Neural crest cell (in vitro differentiated cells): Measurements from ENCODE around the gene KY. TPM values are rescaled to one million over a fixed set of nuclear protein-coding genes. Genes with fewer than 3 reads are reported as not detected.

Experiments
- DNase-seq: peaks from one replicate; pipeline ENCODE4 v3.0.0; 2021; ENCODE audit warnings: low read depth, mixed read lengths, low spot score
- H3K27ac Mint-ChIP-seq: one replicate; pipeline ENCODE4 v1.8.0; 2021; ENCODE audit warnings: mild to moderate bottlenecking, mixed read lengths; ENCODE audit not compliant: unreplicated experiment
- H3K27me3 Mint-ChIP-seq: 2 replicates; pipeline ENCODE4 v1.8.0; 2021; ENCODE audit warnings: low read depth, mild to moderate bottlenecking, mixed read lengths
- H3K36me3 Mint-ChIP-seq: 2 replicates; pipeline ENCODE4 v1.8.0; 2021; ENCODE audit warnings: low read depth, mild to moderate bottlenecking, mixed read lengths
- H3K4me1 Mint-ChIP-seq: 2 replicates; pipeline ENCODE4 v1.8.0; 2021; ENCODE audit warnings: mixed read lengths
- H3K4me3 Mint-ChIP-seq: one replicate; pipeline ENCODE4 v1.8.0; 2021; ENCODE audit warnings: mild to moderate bottlenecking, mixed read lengths
- H3K9me3 Mint-ChIP-seq: 2 replicates; pipeline ENCODE4 v1.8.0; 2021; ENCODE audit warnings: mixed read lengths
- total RNA-seq: library from RNA; stranded (reverse); gene quantifications from 2 replicates; pipeline ENCODE4 v1.2.1, GENCODE V29; 2021
- TF ChIP-seq, protein P1 (sequence below): fragments of 200-600 bp; sonication (generic); conservative IDR thresholded peaks from 2 replicates; pipeline ENCODE4 v1.5.0; 2021; ENCODE audit warnings: antibody characterized with exemption, mild to moderate bottlenecking

Gene KY
- total RNA-seq, 1 donor from 2014 or later: 0.33 TPM

DNA sequence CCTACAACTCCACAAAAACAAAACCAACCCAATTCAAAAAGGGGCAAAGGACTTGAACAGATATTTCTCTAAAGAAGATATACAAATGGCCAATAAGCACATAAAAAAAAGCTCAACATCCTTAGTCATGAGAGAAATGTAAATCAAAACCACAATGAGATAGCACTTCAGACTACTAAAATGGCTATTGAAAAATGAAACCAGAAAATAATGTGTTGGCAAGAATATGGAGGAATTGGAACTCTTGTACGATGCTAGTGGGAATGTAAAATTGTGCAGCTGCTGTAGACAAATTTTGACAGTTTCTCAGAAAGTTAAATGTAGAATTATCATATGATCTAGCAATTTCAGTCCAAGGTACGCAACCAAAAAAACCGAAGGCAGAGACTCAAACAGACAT lies 29.0 kb downstream of the KY start:
- H3K36me3 Mint-ChIP-seq: no peaks in the 10 kb centered on the region
- DNase-seq: no peak
- H3K4me3 Mint-ChIP-seq: no peak overlapping the region
- H3K27me3 Mint-ChIP-seq: no peaks in the 10 kb centered on the region
- no peaks in the 10 kb centered on the region for H3K9me3 Mint-ChIP-seq
- H3K4me1 Mint-ChIP-seq: peaks cover 8% of the 10 kb centered on the region
- H3K27ac Mint-ChIP-seq: no peak overlapping the region
- TF ChIP-seq, protein P1, sequence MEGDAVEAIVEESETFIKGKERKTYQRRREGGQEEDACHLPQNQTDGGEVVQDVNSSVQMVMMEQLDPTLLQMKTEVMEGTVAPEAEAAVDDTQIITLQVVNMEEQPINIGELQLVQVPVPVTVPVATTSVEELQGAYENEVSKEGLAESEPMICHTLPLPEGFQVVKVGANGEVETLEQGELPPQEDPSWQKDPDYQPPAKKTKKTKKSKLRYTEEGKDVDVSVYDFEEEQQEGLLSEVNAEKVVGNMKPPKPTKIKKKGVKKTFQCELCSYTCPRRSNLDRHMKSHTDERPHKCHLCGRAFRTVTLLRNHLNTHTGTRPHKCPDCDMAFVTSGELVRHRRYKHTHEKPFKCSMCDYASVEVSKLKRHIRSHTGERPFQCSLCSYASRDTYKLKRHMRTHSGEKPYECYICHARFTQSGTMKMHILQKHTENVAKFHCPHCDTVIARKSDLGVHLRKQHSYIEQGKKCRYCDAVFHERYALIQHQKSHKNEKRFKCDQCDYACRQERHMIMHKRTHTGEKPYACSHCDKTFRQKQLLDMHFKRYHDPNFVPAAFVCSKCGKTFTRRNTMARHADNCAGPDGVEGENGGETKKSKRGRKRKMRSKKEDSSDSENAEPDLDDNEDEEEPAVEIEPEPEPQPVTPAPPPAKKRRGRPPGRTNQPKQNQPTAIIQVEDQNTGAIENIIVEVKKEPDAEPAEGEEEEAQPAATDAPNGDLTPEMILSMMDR: no peak

DNA sequence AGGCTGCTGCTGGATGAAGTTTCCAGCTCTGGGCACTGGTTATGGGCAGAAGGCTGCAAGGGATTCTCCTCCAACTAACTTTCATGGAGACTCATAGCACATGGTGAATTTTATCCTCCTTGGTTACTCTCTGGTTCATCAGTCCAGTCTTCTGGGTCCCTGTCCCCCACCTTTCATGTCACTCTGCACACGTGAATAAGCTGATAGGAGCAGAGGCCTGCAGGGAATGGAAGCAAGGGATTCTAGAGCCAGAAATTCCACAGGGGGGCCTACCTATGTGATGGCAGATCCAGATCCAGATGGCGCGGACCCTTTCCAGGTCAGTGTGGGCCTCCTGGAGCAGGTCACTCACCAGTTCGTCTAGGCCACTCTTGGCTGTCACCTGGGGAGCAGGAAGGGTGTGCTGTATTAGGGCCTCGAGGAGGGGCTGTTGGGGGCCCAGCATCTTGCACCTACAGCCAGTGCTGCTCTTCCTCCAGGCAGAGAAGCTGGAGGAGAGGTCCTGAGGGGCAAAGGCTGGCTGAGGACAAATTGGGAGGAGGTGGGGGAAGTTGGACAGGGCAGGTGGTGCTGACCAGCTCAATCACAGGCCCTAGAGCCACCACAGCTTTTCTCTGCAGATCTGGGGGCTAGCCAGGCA lies 30.2 kb downstream of the KY start:
- Mint-ChIP-seq H3K36me3 (no peaks in the 10 kb centered on the region), H3K4me3 (no peak overlapping the region), H3K27ac (no peak overlapping the region), H3K9me3 (no peaks in the 10 kb centered on the region), H3K27me3 (no peaks in the 10 kb centered on the region), H3K4me1 (peaks cover 8% of the 10 kb centered on the region)
- no peak for DNase-seq
- TF ChIP-seq, protein P1: no peak

DNA sequence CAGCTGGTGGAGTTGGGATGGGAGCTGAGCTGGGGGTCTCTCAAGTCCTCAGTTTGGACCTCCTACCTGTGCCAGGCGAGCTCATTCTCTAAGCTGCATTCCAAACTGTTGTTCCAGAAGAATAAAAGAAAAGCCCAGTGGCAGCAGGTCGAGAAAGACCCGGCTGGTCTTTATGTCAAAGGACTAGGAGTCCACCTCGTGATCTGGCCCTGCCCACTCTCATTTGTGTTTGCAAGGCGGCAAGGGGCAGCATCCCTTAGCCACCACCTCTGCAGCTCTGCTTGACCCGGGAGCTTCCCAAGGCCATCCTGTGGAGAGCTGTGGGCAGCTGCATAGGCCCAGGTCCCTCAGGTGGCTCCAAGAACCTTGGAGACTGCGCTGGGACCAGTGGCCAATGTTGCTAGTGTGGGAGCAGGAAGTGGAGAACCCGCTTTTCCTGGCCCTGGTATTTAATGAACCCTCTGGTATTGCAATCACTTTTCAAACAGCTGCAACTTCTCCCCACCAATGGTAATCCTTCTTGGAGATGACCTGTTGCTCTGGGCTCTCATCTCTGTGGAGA lies 30.9 kb downstream of the KY start:
- Mint-ChIP-seq H3K27me3 (no peaks in the 10 kb centered on the region), H3K36me3 (no peaks in the 10 kb centered on the region), H3K4me3 (no peak overlapping the region), H3K4me1 (peaks cover 8% of the 10 kb centered on the region), H3K27ac (no peak overlapping the region), H3K9me3 (no peaks in the 10 kb centered on the region)
- TF ChIP-seq, protein P1: no peak
- no peak for DNase-seq

DNA sequence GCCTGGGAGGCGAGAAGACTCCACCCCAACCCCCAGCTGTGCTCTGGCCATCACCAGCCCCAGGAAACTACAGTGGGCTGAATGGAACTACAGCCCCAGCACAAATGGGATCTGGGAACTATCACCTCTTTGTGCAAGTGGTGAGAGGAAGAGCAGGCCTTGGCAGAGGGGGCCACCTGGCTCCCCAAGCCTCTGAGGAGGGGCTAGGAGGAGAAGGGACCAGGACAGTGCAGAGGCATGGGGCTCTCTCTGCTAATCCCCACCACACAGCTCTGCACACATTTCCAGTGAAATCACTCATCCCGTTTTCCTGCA lies 31.6 kb downstream of the KY start:
- H3K27me3 Mint-ChIP-seq: no peaks in the 10 kb centered on the region
- H3K4me1 Mint-ChIP-seq: peaks cover 8% of the 10 kb centered on the region
- no peaks in the 10 kb centered on the region for H3K9me3 Mint-ChIP-seq
- TF ChIP-seq, protein P1: no peak
- DNase-seq: no peak
- no peaks in the 10 kb centered on the region for H3K36me3 Mint-ChIP-seq
- no peak overlapping the region for H3K4me3 Mint-ChIP-seq
- H3K27ac Mint-ChIP-seq: peak overlapping the region; percentile 36

DNA sequence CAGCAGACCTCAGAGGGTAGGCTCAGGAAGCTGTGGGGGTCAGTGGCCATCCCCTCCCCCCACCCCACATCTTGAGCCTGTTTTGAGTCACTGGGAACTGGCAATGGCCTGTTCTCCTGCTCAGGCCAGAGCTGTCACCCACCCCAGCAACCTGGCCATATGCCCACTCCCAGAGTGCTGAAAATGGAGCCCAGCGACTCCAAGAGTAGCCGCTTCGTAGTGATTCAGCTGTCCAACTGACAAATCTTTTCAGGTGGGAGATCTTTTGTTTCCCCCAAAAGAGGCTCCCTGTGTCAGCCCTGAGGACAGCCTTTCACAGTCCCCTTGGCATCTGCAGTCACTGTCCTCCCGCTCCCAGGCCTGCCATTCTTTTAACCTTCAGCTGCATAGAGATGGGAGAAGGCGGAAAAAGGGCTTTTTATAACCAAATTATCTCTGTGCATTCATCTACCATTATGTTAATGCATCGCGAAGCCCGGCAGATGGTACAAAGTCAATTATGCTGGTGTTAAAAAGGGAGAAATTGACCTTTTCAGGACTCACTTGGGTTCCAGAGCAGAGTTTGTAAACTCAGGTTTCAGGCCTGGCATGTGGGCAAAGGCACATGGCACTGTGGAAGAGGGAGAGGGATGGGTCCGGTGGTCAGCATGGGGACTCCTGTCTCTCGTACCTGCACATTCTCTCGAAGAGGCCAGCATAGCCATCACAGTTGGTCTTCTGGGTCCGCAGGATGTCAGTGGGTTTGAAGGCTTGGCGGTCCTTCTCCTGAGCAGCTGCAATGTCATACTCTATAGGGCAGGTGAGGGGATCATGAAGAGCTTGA lies 32.1 kb downstream of the KY start:
- Mint-ChIP-seq H3K27me3 (no peaks in the 10 kb centered on the region), H3K27ac (peak overlapping the region; percentile 36), H3K36me3 (no peaks in the 10 kb centered on the region), H3K4me3 (no peak overlapping the region), H3K4me1 (peaks cover 8% of the 10 kb centered on the region), H3K9me3 (no peaks in the 10 kb centered on the region)
- TF ChIP-seq, protein P1: no peak
- no peak for DNase-seq
